Measurements from ENCODE around the gene HEATR5A. TPM values are rescaled to one million over a fixed set of nuclear protein-coding genes. Genes with fewer than 3 reads are reported as not detected.

Gene HEATR5A
- total and polyA plus RNA-seq, 2 of the 13 experiments (the other 11 are each of a cell fraction or from before 2014, with no cell fraction given): 36.4 to 105 TPM

- Histone ChIP-seq H3K4me1 (ENCODE audit: insufficient read depth, low read length) (peaks cover 5% of the 10 kb centered on the region), H2AFZ (ENCODE audit: low read length) (no peak overlapping the region), H3K4me2 (ENCODE audit: low read depth, low read length) (no peak overlapping the region), H3K4me3 (replicated peaks in 1 of 3; ENCODE audit: insufficient read depth in 1 of 3, low read depth in 2 of 3, low read length in 3 of 3) (no peak overlapping the region), H3K27ac (ENCODE audit: extremely low read length, insufficient read depth, low read length) (no peak overlapping the region), H3K79me2 (ENCODE audit: insufficient read depth, low read length) (no peaks in the 10 kb centered on the region), H3K9me3 (ENCODE audit: low read length) (no peaks in the 10 kb centered on the region), H4K20me1 (ENCODE audit: insufficient read depth, low read length) (no peaks in the 10 kb centered on the region), H3K36me3 (replicated peaks in 1 of 2; ENCODE audit: control insufficient read depth in 1 of 2, insufficient read depth in 2 of 2, low read length in 2 of 2) (peaks cover 7 to 23% of the 10 kb centered on the region in 2 experiments), H3K27me3 (ENCODE audit: control insufficient read depth in 1 of 2, insufficient read depth in 2 of 2, low read length in 2 of 2) (no peaks in the 10 kb centered on the region), H3K9ac (ENCODE audit: insufficient read depth, low read depth, low read length) (no peak overlapping the region)
- intact Hi-C loops (cut with micrococcal nuclease; ENCODE audit: unreplicated experiment) (no loop called here), in situ Hi-C loops (cut with HindIII; ENCODE audit: extremely low pct_ligation_motif_present, low pct_unique_long_range_greater_than_20kb) (no loop called here)
- no peak for ATAC-seq
- ChIA-PET CTCF (ENCODE audit: low intra/inter-chr PET ratio, low total read pairs) (no interaction called here), POLR2A (interaction anchor here (1.3 kb wide), 1 partner anchor 138 kb away, joined by 6 read pairs; the partner anchor contains the start of gene HECTD1)
- 95% methylated on average over 2 of the region's 2 CpGs for WGBS (ENCODE audit: low lambda C conversion rate)
- FAIRE-seq: no peak
- BruUV-seq (replicated peaks): no TSS peak
- TF ChIP-seq FOXC1 (CRISPR knock-in tag; IDR thresholded peaks at IDR 0.05; ENCODE audit: borderline replicate concordance) (no peak), MED1 (CRISPR knock-in tag; IDR thresholded peaks at IDR 0.05) (no peak), MTA1 (CRISPR knock-in tag; IDR thresholded peaks at IDR 0.05; ENCODE audit: borderline replicate concordance) (no peak)
- no peak for DNase-seq (ENCODE audit: low spot score)
Measured at GRCh38 chr14:31346097-31346496, 74.3 kb downstream of the HEATR5A start.

GRCh38 chr14:31341280-31341679 is 79.1 kb downstream of the HEATR5A start:
- H3K9ac ChIP-seq (ENCODE audit: insufficient read depth, low read depth, low read length): no peak overlapping the region
- no peak overlapping the region for H2AFZ ChIP-seq (ENCODE audit: low read length)
- ATAC-seq (no peak), FAIRE-seq (no peak), DNase-seq (ENCODE audit: low spot score) (no peak)
- H4K20me1 ChIP-seq (ENCODE audit: insufficient read depth, low read length): no peaks in the 10 kb centered on the region
- no peak overlapping the region for H3K27ac ChIP-seq (ENCODE audit: extremely low read length, insufficient read depth, low read length)
- no TSS peak for BruUV-seq (replicated peaks)
- H3K4me2 ChIP-seq (ENCODE audit: low read depth, low read length): no peak overlapping the region
- H3K36me3 ChIP-seq (replicated peaks in 1 of 2; ENCODE audit: control insufficient read depth in 1 of 2, insufficient read depth in 2 of 2, low read length in 2 of 2): peaks cover 4 to 23% of the 10 kb centered on the region in 2 experiments; a peak in 4 of 5 replicates
- ChIA-PET POLR2A (no interaction called here), CTCF (ENCODE audit: low intra/inter-chr PET ratio, low total read pairs) (no interaction called here)
- in situ Hi-C loops (cut with HindIII; ENCODE audit: extremely low pct_ligation_motif_present, low pct_unique_long_range_greater_than_20kb) (no loop called here), intact Hi-C loops (cut with micrococcal nuclease; ENCODE audit: unreplicated experiment) (no loop called here)
- WGBS (ENCODE audit: low lambda C conversion rate): 96% methylated on average over 3 of the region's 3 CpGs
- H3K79me2 ChIP-seq (ENCODE audit: insufficient read depth, low read length): no peaks in the 10 kb centered on the region
- H3K27me3 ChIP-seq (ENCODE audit: control insufficient read depth in 1 of 2, insufficient read depth in 2 of 2, low read length in 2 of 2): no peaks in the 10 kb centered on the region
- peaks cover 13% of the 10 kb centered on the region for H3K4me1 ChIP-seq (ENCODE audit: insufficient read depth, low read length)
- H3K4me3 ChIP-seq (replicated peaks in 1 of 3; ENCODE audit: insufficient read depth in 1 of 3, low read depth in 2 of 3, low read length in 3 of 3): no peak overlapping the region
- no peaks in the 10 kb centered on the region for H3K9me3 ChIP-seq (ENCODE audit: low read length)
- TF ChIP-seq MXD4 (CRISPR knock-in tag; IDR thresholded peaks at IDR 0.05): no peak
- TF ChIP-seq SAFB2 (CRISPR knock-in tag; IDR thresholded peaks at IDR 0.05; ENCODE audit: borderline replicate concordance, low read depth): no peak
- TF ChIP-seq ZNF792 (CRISPR knock-in tag; IDR thresholded peaks at IDR 0.05): no peak
- no peak for TF ChIP-seq ZNF326 (CRISPR knock-in tag; IDR thresholded peaks at IDR 0.05; ENCODE audit: borderline replicate concordance)
- TF ChIP-seq ZNF235 (CRISPR knock-in tag; IDR thresholded peaks at IDR 0.05; ENCODE audit: borderline replicate concordance): no peak
- TF ChIP-seq YEATS2 (CRISPR knock-in tag; IDR thresholded peaks at IDR 0.05; ENCODE audit: borderline replicate concordance): no peak
- no peak for TF ChIP-seq GPBP1L1 (CRISPR knock-in tag; IDR thresholded peaks at IDR 0.05)
- TF ChIP-seq STAT6 (CRISPR knock-in tag; IDR thresholded peaks at IDR 0.05; ENCODE audit: borderline replicate concordance): no peak
- no peak for TF ChIP-seq AGO2 (optimal IDR thresholded peaks at IDR 0.05; ENCODE audit: low read depth, low read length)
- no peak for TF ChIP-seq PHB2 (IDR thresholded peaks at IDR 0.05; ENCODE audit: partially characterized antibody)
- TF ChIP-seq, protein P1, sequence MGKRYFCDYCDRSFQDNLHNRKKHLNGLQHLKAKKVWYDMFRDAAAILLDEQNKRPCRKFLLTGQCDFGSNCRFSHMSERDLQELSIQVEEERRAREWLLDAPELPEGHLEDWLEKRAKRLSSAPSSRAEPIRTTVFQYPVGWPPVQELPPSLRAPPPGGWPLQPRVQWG (CRISPR knock-in tag; IDR thresholded peaks at IDR 0.05; ENCODE audit: borderline replicate concordance, low read depth): no peak
- peak; percentile 87 for TF ChIP-seq CEBPG (CRISPR knock-in tag; IDR thresholded peaks at IDR 0.05)
- TF ChIP-seq ZNF580 (CRISPR knock-in tag; IDR thresholded peaks at IDR 0.05; ENCODE audit: borderline replicate concordance, low read depth): no peak
